GM21367 (cell line): ENCODE measurements around the gene NFIA.

ENCODE experiments used
- ATAC-seq: cut with Tn5 transposase; IDR thresholded peaks from one replicate; pipeline ENCODE4 v1.9.1; 2021; ENCODE audit not compliant: unreplicated experiment

NFIA gene

DNA sequence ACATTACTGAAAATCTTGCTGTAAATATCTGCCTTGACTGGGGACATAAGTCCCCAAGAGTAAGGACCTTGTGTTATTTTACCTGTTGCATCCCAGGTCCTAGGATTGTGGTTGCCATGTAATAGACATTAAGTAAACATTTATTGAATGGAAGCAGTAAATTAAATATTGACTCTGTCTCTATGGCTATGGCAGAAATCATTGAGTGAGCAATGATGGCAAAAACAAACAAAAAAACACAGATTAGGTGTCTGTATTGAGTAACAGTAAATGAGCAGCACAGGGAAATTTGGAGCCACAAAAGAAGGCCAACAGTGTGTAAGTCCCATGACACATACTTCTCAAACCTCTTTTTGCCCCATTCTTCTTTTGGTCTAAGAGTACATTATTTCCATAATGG lies 240.4 kb downstream of the NFIA start:
- ATAC-seq: no peak

DNA sequence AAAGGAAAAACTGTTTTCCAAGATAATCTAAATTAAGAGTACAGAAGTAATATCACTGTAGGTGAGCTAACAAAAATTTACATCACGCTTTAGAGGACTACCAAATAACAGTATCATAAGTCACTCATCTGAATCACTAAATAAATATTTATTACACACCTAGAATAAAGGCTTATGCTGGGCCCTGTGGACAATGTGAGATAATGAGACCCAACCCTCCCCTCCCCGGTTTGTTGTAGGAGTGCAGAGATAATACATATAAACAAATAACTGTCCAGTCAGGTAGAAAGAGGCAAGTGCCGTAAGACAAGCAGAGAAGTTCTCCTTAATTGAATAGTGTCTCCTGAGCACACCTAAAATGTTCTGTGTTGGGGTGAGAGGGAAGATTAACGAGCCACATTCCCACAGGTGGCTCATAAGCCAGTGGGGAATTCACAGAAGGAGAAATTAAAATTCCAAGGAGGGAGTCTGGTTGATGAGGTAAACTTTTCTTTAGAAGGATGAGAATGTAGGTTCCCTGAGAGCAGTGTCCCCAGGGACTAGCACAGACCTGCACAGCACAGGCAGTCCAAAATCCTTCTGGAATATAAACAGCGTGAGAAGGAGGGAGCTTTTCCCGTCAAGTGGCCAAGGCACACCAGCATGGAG lies 241.4 kb downstream of the NFIA start:
- no peak for ATAC-seq

DNA sequence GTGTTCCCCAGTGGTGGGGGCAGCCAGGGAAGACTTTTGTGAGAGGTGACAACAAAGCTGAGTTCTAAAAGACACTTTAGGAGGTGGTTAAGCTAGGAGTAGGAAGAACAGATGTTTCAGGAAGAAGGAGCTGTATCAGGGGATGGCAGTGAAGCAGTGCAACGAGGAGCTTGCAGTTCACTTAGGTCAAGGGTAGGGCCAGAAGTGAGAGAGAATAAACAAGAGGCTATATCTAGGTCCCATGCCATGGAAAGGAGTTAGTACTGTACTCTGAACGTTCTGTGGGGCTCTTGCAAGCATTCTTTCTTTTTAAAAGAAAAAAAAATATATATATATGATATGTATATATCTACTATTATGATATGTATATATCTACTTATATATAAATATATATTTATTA lies 244.4 kb downstream of the NFIA start:
- ATAC-seq: no peak

DNA sequence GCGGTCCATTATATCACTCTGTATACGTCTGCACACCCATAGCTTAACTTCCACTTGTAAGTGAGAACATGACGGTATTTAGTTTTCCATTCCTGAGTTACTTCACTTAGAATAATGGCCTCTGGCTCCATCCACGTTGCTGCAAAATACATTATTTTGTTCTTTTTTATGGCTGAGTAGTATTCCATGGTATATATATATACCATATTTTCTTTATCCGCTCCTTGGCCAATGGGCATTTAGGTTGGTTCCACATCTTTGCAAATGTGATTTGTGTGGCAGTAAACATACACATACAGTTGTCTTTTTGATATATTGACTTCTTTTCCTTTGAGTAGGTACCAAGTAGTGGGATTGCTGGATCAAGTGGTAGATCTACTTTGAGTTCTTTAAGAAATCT lies 245.1 kb downstream of the NFIA start:
- ATAC-seq: no peak

DNA sequence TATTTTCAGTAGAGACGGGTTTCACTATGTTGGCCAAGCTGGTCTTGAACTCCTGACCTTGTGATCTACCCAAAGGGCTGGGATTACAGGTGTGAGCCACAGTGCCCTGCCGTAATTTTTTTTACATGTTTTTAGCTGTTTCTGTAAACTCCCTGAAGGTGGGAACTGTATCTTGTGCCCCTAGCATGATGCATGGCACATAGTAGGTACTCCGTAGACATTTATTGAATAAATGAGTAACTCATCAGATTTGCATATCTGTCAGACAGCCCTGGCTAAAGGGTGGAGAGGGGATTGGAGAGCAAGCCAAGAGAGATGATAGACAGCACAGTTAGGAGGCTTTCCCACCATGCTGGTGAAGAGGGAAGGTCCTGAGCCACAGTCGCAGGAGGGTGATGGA lies 247.2 kb downstream of the NFIA start:
- no peak for ATAC-seq

DNA sequence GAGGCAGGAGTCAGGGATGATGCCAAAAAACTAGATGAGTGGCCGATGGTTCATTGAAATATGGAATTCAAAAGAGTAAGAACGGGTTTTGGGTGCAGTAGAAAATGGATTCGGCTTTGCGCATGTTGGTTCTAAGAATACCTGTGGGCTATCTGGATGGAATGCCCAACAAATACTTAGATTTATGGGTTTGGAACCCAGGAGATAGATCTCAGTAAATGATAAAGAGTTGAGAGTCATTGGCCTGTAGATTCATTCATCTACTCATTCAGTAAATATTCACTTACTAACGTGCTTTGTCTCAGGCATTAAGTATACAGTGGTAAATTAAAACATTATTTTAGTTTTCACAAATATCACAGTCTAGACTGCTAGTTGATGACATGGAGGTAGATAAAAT lies 247.7 kb downstream of the NFIA start:
- ATAC-seq: no peak

DNA sequence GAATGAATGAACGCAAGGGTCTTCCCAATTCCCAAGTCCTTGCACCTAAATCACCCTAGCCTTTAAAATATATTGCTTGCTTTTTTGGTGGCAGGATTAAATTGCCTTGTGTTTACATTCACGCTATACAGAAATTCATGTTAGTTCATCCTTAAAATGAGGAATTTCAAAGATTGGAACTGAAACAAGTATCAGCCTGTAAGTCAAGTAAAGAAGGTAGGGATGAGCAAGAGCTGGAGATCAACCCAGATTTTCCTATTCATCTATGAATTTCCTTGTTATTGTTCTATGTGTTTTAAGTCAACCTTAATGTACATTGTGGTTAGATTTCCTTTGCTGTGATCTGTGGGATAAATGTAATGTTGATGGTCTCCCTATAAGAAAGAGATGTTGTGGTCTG lies 248.2 kb downstream of the NFIA start:
- ATAC-seq: no peak

DNA sequence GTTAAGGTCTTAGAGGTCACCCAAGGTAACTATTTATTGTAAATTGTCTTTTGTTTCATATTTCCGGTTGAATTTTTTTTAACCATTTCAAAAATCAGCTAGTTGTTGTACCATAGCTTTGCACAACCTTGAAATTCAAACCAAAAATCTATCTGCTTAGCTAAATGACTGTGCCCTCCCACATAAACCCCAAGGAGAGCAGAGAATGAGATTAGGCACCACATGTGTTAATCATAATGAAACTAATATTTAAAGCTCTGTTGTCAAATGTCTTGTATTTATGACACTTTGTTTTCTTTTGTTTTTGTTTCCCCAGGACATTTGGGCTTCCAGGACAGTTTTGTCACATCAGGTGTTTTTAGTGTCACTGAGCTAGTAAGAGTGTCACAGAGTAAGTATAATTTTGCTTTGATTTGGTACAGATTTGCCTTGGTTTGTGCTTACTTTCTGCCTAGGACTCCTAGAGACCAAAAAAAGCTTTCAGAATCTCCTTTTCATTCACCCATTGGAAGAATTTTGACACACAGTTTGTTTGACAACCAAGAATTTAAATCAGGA lies 249.9 kb downstream of the NFIA start:
- ATAC-seq: peak; percentile 99

DNA sequence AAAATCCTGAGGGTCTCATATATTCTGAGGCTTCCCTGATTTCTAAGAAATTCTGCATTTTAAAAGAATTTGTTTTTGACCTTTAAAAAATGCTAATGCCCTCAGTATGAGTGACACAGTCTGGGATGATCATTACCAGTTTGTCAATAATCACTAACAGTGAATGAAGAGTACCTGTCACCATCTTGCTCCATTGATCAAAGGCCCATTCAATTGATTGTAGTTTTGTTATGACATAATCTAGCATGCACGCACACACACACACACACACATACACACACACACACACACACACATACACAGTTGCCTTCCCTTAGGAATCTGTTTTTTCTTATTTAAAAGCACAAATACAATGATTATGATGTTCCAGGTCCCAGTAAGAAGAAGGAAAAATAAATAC lies 250.4 kb downstream of the NFIA start:
- ATAC-seq: no peak

DNA sequence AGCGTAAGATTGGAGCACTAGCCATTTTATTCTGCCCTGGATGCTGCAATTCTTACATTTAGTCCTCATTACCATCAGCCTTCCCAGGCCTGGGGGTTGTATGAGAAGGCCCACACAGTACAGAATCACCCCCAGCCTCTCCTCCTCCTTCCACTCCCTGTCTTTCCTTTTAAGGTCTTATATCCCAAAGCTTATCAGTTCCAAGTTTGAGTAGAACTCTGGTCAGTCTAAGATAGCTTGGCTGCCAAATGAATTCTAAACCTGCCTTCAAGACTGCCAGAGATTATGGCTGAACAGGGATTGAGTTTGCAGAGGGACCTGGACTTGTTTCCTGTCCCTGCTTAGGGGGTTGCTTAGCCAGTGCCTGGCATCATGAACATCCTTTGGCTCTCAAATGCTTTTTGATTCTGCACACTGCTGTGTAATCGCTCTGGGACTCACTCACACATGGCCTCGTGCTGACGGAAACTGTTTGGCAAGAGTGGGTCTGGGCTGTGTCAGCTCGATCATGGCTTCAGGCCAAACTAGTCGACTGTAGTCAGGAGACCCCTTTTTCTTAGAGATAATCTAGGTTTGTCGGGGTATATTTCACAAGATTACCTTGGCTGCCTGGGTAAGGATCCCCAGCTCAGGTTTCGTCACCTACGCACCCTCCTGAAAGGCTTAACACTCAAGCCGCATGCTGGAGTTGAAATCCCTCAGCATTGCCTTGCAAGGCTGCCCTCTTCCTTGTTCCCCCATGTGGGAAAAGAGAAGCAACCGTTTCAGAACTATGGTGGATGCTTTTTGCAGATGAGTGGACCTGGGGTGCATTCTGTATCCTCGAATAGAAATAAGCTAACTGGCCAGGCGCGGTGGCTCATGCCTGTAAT lies 252.6 kb downstream of the NFIA start:
- no peak for ATAC-seq

DNA sequence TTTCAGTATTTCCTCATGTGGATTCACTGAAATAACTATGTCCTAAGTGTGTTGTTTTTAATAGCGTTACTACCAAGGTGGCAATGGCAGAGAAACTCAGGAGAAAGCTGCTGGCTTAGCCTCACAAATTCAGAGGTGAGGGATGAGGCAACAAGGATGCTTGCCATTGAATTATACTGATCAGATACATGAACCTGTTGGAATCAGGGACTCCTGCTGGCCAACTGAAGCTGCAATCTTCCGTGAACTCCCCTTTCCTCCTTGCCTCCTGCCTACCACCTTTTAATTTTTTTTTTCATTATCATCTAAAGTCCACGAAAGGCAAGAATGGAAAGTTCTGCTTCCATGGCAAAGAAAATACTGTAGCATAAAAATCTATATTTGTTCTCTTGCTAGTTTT lies 254.7 kb downstream of the NFIA start:
- ATAC-seq: no peak

DNA sequence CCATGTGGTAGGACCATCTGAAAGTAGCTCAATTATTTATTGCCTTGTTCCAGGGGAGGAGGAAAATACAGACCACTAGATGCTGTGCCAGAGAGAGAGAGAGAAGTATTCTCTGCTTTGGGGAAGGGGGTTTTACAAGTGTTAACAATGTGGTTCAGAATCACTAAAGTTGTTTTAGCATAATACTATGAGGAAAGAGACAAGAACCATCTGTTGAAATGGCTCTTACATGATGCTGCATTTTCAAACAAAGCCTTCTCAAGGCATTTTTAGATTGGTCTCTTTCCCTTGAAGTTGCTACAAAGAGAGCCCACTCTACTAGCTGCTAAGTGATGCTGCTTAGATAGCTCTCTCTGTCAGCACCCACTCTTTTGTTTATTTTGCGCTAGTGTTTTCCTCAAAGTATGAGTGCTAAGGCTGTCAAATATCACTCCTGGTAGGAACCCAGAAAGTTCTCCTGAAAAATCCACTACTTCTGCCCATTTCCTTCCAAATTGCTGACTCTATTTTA lies 255.1 kb downstream of the NFIA start:
- no peak for ATAC-seq

DNA sequence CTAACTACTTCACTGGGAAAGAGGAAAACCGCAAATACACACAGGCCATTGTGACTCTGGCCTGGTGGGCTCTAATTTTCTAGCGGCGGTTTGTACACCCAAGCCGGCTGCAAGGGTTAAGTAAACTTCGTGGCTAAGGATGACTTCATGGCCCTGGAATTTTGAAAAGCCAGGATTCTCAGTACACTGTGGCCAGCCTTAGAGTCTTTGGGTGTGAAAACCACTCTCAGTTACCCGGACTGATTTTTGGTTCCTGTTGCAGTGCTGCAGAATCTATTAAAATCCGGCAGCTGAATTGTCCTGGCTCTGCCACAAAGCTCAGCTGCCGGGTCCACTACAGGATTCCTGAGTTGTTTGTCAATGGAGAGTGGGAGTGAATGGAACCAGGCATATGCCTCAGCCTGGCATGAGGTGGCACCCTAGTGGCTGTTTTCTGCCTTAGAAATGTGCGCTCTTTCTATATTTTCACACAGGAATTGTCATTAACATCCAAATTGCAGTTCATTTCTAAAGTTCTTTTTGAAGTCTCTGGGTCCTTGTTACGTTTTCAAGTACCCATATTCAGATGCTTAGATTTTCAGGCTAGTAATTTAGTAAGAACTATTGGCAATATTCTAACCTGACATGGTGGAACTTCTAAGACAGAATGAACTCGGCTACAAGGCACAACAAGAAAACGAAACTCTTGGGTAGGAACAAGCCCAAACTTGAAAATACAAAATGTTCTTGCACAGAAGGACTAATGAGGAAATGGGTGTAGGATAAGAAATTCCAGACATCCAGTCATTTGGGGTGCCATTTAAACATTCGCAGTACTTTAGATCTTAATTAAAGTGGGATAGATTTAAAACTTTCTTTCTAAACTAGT lies 255.9 kb downstream of the NFIA start:
- no peak for ATAC-seq

DNA sequence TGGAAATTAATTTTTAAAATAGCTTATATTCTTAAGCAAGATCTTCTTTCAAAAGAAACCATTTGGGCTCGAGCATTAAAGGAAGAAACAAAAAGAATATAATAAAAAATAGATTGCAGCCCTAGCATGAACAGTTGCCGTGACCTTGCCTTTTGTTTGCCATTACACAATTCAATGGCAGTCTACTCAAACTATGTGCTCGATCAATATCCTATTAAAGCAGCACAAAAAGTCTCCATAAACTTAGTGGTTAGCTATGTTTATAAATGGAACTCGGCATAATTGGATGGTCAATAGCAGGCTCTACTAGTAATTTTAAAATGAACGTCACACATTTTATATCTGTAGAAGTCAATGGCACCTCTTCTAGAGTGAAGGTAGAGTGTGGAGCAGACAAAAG lies 256.5 kb downstream of the NFIA start:
- ATAC-seq: no peak

DNA sequence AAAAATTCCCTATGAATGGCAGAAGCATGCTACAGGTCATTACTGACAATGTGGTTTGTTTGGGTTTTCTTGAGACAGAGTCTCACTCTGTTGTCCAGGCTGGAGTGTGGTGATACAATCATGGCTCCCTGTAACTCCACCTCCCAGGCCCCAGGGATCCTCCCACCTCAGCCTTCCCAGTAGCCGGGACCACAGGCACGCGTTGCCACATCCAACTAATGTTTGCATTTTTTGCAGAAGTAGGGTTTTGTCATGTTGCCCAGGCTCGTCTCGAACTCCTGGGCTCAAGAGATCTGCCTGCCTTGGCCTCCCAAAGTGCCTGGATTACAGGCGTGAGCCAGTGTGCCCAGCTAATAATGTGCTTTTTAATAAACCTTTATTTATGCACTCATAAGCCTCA lies 259.1 kb downstream of the NFIA start:
- no peak for ATAC-seq

DNA sequence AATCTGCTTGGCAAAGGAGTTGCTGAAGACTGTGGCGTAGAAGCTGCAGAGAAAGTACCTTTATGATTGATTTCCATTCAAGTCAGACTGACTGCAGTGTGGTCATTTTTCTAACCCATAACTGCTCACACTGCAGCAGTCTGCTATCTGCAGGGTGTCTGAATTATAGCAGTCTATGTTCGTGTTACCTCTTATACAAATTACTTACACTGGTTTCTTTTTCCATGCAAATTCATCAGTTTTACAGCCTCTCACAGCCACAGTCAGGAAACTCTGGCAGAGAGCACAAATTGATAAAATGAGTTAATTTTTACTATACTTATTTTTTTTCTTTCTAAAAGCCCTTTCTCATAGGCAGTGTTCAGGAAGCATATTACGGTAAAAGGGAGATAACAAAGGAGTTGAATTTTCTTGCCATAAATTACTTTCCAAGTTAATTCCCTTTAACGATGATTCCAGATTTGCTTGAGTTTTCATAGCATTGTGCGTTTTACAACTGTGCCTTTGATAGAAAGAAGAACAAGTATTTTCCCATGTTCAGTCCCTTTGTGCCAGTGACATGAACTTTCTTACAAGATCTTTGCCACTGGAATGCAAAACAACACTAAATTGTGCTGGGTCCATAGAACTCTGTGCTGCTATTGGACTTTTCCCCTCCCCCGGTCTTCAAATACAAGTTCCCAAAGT lies 261.5 kb downstream of the NFIA start:
- no peak for ATAC-seq

DNA sequence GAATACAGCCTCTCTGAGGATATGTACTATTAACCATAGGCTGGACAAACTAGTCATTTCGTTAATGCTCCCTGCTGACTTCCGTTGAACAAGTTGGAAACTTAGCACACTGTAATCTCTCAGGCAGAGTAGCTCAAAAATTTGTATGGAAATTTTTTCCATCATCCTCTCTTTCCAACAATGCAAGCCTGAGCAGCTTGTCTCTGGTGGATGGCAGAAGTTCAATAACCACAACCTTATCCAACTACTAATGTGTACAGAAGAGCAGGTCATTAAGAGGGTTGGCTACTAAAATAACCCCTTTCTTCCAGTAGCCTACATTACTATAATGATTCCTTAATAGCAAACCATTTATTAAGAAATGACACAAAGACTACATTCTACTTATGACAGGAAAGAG lies 262.3 kb downstream of the NFIA start:
- ATAC-seq: no peak

DNA sequence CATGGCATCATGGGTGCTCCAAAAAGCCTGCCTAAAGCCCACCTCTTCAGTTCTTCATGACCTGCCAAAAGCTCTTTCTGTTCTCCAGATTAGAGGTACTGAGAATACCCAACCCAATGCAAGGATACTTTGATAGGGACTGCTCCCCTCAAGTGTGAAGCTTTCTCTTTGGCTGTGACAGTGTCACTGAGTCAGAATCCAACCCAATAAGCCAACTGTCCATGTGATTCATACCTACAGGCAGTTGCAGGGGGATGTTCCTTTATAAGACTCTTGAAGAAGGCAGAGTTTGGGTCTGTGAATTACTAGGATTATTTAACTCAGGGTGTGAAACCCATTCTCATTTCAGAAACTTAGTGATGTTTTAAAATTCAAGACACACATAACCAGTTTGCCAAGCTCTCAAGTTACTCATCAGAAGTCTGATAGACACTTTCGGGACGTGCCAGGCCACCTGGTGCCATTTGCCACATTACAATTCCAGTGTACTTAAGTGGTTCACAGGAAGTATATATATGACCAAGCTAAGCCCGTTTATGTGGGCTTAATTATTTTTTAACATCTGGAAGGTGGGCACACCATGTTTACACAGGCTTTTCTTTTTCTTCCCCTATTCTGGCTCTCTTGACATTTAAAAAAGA lies 265.8 kb downstream of the NFIA start:
- no peak for ATAC-seq

DNA sequence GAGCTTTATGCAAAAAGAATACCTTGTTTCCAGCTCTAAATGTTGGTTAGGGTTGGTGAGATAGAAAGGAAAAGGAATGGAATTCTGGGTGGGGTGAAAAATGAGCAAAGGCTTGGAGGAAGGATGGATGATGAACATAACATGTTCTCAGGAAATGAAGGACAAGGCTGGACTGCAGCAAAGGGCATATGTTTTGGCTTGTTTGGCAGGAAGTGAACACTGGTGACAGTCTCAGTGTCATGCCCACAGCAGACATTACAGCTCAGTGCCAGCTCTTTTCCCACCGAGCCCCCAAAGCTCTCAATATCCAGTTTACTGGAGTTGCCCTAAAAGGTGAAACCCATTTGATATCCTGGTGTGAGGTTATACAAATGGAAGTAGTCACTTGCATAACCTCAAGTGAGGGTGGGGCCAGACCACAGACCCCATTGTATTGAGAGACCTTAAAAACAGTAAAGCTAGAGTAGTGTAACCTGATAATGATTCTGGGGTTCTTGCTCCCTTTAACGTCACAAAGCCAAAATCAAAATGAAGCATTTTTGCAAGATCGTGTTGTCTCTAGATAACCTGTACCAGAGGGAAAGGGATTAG lies 270.6 kb downstream of the NFIA start:
- ATAC-seq: no peak
